ENCODE measurements around the gene DOLK.
"Not testable (repeated sequence)": the region's sequence is repeated elsewhere in the genome, so short reads cannot be mapped to it uniquely, and the experiment has no call there.

Gene DOLK

DNA sequence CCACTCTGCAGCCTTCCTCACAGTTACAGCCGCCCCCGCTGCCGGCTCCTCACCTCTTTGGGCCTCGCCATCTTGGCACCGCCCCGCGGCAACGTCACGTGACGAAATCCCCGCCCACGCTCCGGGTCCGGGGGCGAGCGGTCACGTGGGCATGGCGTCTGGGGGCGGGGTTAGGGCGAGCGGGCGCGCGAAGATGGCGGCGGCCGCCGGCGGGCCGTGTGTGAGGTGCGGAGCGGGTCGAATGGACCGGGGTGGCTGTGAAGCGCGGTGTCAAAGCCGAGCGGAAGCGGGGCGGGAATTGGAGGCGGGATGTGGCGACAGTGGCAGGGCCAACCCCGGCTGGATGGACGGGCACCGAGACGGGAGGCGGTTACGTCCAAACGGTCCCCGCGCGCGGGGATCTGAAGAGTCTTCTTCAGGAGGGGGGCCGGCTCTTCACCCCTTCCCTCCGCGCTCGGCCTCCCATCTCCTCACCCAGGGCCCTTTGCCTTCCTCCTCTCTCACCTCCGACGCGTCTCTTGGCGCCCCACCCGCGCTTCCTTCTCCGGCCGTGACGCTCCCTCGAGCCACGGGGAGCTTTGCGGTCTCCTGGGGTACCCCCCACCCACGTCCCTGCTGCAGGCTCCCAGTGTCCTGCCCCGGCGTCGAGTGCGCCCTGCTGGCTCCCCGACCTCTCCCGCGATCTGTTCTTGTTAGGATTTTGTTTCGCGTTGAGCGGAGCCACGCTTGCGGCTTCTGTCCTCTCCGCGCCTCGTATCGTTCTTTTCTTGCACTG lies at the start of gene DOLK, which contains the start of gene NUP188:
Gene DOLK (minus strand): TSS at position 77 of the 775 bp plus-strand sequence. CDS start 300 bp downstream, outside the sequence.
Gene NUP188 (plus strand): TSS at position 173 of the 775 bp plus-strand sequence. CDS start 21 bp downstream, at position 194.
- no peak for FAIRE-seq

DNA sequence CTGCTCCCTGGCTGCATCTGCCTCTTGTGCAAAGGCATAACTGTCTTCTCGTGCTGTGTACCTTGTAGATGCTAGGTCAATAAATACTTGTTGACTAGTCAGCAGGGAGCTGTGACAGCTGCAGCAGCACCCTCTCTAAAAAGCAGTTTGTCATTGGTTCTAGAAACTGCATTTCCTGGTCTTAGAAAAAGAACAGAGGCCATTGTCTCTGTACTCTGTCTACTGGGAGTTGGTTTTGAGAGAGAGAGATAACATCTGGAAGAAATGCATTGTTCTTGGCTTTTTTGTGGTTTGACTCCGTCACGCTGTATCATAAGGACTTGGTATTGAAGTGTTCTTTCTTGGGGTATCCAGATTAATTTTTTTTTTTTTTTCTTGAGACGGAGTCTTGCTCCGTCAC lies 48.4 kb upstream of the DOLK start:
- FAIRE-seq: no peak

DNA sequence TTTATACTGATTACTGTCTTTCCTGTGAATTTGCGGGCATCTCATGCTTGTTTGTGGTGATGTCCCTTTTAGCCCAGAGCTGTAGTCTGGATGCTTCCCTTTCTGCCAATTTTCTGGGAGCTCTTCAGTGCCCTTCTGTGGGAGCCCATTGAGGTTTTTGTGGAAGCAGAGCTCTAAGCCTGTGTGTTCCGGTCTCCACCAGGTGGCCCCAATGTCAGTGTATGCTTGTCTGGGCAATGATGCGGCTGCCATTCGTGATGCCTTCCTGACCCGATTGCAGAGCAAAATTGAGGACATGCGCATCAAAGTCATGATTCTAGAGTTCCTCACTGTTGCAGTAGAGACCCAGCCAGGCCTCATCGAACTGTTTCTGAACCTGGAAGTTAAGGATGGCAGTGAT lies 45.6 kb upstream of the DOLK start:
- no peak for FAIRE-seq

GRCh38 chr9:128987805-128988204 lies 40.4 kb upstream of the DOLK start:
- FAIRE-seq: no peak

GRCh38 chr9:128986671-128987070 lies 39.3 kb upstream of the DOLK start:
- FAIRE-seq: no peak

DNA sequence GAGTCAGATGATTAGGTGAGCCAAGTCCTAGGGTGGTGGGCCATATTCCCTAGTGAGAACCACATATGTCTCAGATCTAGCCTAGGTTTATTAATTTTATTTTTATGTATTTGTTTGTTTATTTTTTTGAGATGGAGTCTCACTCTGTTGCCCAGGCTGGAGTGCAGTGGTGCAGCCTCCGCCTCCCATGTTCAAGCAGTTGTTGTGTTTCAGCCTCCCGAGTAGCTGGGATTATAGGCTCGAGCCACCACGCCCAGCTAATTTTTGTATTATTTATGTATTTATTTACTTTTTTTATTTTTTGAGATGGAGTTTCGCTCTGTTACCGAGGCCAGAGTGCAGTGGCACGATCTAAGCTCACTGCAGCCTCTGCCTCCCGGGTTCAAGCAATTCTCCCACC lies 36.1 kb upstream of the DOLK start:
- FAIRE-seq: no peak

- FAIRE-seq: no peak
Measured at GRCh38 chr9:128979111-128979510, 31.7 kb upstream of the DOLK start.

DNA sequence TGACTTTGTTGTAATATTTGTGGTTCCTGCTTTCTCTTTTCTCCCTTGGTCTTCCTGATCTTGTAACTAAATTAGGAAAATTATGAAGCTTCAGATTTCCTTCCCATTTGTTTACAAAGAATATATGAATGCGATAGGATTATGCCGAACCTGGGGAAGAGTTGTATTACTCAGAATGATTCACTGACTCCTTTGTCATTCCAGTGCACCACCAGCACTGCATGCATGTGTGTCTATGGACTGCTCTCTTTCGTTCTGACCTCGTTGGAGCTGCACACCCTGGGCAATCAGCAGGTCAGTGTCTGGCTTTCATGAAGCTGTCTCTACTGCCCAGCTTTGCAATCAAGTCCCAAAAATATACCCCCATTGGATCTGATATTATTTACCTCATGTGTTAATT lies 25.6 kb upstream of the DOLK start:
- FAIRE-seq: no peak

- no peak for FAIRE-seq
Measured at GRCh38 chr9:128969491-128969890, 22.1 kb upstream of the DOLK start.

- FAIRE-seq: not testable (repeated sequence)
Measured at GRCh38 chr9:128961403-128961802, 14.0 kb upstream of the DOLK start.

DNA sequence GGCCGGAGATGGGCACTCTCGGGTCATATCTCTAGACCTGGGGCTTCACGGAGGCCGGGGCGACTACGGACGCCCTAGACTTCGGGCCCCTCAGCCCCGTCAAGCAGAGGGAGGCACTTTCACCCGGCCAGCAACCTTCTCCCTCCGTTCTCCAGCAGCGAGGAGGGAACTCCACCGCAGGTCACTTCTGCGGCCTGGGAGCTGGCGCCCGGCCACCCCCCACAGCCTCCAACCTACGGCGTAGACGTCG lies 201 bp downstream of the DOLK start:
- FAIRE-seq: no peak

DNA sequence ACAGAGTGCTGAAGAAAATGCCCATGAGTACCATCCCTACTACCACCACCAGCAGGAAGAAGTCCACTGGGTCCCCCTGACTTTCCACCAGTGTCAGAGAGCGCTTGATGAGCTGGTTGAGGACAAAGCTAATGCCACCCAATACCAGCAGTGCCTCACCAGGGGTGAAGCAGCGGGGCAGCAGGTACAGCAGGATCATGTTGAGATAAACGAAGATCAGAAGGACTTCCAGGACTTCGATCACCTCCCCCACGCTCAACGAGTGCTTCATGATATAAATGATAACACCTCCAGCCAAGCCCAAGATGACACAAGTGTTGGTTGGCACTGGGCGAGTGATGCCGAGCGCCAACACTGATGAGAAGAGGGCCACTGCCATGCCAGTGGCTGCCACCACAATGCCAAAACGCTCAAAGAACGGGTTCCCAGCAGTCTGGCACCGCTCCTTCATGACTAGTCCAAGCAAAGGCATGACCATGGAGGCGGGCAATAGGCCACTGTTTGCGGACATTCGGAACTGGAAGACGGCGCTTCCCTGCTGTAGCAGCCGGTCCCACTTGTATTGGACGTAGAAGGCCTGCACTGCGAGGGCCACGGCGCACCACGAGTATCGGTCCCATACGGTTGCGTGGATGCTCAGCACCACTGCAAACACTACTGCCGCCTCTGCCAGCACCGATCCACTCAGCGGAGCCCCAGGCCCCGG lies 679 bp downstream of the DOLK start:
- FAIRE-seq: no peak

DNA sequence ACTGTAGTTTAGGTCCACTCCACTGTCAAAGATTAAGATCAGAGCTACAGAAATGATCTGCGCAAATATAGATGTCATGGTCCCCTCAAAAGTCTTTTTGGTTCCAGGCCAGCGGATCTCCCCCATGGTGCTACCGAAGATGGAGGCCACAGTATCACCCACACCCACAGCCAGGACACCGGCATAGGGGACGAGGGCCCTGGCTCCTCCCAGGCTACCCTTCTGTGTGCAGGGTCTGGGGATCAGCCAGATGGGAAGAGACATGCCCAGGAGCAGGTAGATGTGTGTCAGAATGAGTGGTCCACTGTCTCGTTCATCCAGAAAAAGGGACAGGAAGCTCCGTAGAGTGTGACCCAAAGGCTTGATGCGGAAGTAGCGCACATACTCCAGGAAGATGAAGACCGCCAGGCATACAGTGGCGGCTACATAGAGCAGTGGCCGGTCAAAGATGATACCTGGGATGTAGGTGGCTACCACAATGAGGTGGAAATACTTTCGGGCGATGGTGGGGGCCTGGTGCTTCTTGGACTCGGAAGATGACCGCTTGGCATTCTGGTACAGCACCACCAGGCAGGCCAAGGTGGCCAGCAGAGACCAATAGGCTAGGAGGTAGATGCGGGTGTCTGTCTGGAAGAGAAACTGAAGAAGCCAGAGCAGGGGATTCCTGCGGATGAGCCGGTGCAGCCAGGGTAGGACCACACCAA lies 1.5 kb downstream of the DOLK start:
- no peak for FAIRE-seq

- not testable (repeated sequence) for FAIRE-seq
Measured at GRCh38 chr9:128944966-128945365, 2.4 kb downstream of the DOLK start.

GRCh38 chr9:128943832-128944620 lies 3.4 kb downstream of the DOLK start:
- no peak for FAIRE-seq

- no peak for FAIRE-seq
Measured at GRCh38 chr9:128940946-128941755, 6.3 kb downstream of the DOLK start.

DNA sequence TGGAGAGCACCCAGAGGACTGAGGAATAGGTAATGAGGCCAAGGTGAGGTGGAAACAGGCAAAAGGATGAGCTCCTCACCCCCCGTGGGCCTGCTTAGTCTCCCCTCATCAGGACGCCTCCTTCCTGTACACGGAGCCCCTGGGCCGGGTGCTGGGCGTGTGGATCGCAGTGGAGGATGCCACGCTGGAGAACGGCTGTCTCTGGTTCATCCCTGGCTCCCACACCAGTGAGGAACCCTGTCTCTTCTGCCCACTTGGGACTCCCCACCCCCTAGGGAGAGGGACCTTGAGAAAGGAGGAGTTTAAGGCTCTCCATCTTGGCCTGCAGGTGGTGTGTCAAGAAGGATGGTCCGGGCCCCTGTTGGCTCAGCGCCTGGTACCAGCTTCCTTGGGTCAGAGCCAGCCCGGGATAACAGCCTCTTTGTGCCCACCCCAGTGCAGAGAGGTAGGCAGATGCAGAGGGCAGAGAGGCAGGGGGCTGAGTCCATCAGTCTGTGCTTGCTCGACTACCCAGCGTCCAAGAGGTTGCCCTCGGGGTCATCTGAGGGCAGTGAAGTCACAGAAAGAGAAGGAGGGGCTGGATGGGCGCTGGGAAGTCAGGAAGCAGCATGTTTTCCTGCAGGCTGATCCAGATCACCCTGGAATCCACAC lies 7.0 kb downstream of the DOLK start:
- FAIRE-seq: no peak

GRCh38 chr9:128937310-128938165 lies 9.9 kb downstream of the DOLK start:
- no peak for FAIRE-seq

DNA sequence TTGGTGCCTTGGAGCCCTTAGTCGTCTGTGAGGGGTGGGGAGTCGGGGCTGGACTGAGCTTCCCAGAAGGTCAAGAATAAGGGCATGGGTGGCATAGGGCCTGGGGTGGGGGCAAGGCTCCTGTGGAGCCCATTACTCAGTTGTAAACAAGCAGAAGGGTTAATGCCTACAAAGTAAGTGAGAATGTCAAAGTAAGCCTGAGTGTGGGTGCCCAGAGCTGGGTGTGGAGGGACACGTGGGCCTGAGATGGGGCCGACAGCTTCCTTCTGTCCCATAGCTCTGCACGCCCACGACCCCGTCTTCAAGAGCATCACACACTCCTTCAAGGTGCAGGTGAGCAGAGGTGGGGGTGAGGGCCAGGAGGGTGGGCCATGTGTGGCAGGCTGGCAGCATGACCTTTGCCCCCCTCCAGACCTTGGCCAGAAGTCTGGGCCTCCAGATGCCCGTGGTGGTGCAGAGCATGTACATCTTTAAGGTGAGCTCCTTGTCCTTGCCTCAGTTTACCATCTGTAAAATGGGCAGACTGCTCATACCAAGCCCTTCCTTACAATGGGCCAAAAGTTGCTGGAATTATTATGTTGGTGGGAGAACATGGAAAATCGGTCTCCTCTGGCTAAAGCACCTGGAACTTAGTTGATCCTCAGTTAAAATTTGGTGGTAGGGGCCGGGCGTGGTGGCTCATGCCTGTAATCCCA lies 11.1 kb downstream of the DOLK start:
- FAIRE-seq: no peak

DNA sequence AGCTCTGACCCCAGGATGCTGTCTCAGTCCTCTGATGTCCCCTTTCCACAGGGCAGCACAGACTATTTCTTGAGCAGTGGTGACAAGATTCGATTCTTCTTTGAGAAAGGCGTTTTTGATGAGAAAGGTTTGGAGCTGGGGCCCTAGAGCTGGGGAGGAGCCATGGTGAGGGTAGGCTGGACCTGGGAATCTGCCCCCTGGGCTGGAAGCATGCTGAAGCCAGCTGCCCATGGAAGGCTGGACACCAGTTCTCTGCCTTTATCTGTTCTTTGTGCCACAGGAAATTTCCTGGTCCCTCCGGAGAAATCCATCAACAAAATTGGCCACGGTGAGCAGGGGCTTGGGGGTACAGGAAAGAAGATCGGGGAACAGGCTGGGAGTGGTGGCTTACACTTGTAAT lies 13.7 kb downstream of the DOLK start:
- FAIRE-seq: no peak

All from islet of Langerhans (tissue), 1 donor.